Tibial nerve (tissue), 4 donors: ENCODE measurements around the gene AK8. TPM values are rescaled to one million over a fixed set of nuclear protein-coding genes. Genes with fewer than 3 reads are reported as not detected.

Source experiments
- DNase-seq, 2 donors: peaks; one replicate each; pipeline ENCODE4 v3.0.0-alpha.2; 2019; ENCODE audit warnings: low spot score in 2 of 2
- H3K27ac ChIP-seq, 4 donors: fragments of 200-600 bp; sonication (generic) in 3 of 4; one replicate each; pipeline ENCODE4 v1.5.1; 2017 to 2019; ENCODE audit warnings: mild to moderate bottlenecking in 1 of 4
- H3K27me3 ChIP-seq, 2 donors: fragments of 200-600 bp; sonication (generic) in 1 of 2; one replicate each; pipeline versions ENCODE4 v1.5.1 to v1.6.0; 2017 to 2019
- H3K36me3 ChIP-seq, 3 donors: fragments of 200-600 bp; sonication (generic); one replicate each; pipeline ENCODE4 v1.5.1; 2018 to 2019
- H3K4me1 ChIP-seq, 4 donors: fragments of 200-600 bp; sonication (generic) in 3 of 4; one replicate each; pipeline ENCODE4 v1.5.1; 2017 to 2019
- H3K4me3 ChIP-seq, 4 donors: fragments of 200-600 bp; sonication (generic) in 3 of 4; one replicate each; pipeline ENCODE4 v1.5.1; 2017 to 2019; ENCODE audit warnings: mild to moderate bottlenecking in 1 of 4, moderate library complexity in 1 of 4
- H3K9me3 ChIP-seq, 4 donors: fragments of 200-600 bp; sonication (generic) in 3 of 4; one replicate each; pipeline ENCODE4 v1.5.1; 2017 to 2019
- EP300 ChIP-seq, 2 donors: sonication (generic); formaldehyde crosslinking; IDR thresholded peaks; one replicate each; pipeline ENCODE4 v1.6.1; 2017; ENCODE audit warnings: antibody characterized with exemption in 2 of 2, mild to moderate bottlenecking in 1 of 2
- POLR2A ChIP-seq, 2 donors: fragments of 450-650 bp; IDR thresholded peaks; one replicate each; pipeline ENCODE4 v1.6.1; 2017; ENCODE audit warnings: antibody characterized with exemption in 2 of 2, mild to moderate bottlenecking in 2 of 2, moderate library complexity in 2 of 2
- WGBS, 2 donors: methylation state at CpG; one replicate each; pipeline ENCODE4 v1.1.5; 2018; 5-methylcytosine and 5-hydroxymethylcytosine counted together
- total RNA-seq, 4 donors: library from RNA; depleted of rRNA; stranded (reverse); fragments of >200 nt; gene quantifications; one replicate each; pipeline ENCODE4 v1.1.0, GENCODE V29; 2016
- TF ChIP-seq, protein P1 (sequence below), 5 experiments: fragments of 200-600 bp in 3 of 5; fragments of 450-650 bp in 2 of 5; sonication (generic) in 3 of 5; IDR thresholded peaks; one replicate each; pipeline ENCODE4 v1.5.1; 2016 to 2019; ENCODE audit warnings: antibody characterized with exemption in 5 of 5, mild to moderate bottlenecking in 3 of 5, moderate library complexity in 2 of 5

Gene AK8
- total RNA-seq, 4 donors from 2014 or later: 0.30 to 4.3 (median 1.7) TPM

GRCh38 chr9:132861666-132862065 lies 16.4 kb downstream of the AK8 start:
- TF ChIP-seq POLR2A (IDR thresholded peaks at IDR 0.05): no peak
- no peak for TF ChIP-seq EP300 (IDR thresholded peaks at IDR 0.05)
- TF ChIP-seq, protein P1, sequence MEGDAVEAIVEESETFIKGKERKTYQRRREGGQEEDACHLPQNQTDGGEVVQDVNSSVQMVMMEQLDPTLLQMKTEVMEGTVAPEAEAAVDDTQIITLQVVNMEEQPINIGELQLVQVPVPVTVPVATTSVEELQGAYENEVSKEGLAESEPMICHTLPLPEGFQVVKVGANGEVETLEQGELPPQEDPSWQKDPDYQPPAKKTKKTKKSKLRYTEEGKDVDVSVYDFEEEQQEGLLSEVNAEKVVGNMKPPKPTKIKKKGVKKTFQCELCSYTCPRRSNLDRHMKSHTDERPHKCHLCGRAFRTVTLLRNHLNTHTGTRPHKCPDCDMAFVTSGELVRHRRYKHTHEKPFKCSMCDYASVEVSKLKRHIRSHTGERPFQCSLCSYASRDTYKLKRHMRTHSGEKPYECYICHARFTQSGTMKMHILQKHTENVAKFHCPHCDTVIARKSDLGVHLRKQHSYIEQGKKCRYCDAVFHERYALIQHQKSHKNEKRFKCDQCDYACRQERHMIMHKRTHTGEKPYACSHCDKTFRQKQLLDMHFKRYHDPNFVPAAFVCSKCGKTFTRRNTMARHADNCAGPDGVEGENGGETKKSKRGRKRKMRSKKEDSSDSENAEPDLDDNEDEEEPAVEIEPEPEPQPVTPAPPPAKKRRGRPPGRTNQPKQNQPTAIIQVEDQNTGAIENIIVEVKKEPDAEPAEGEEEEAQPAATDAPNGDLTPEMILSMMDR (IDR thresholded peaks at IDR 0.05): no peak
- no peak for DNase-seq
- Histone ChIP-seq H3K27me3 (no peaks in the 10 kb centered on the region), H3K9me3 (no peaks in the 10 kb centered on the region), H3K36me3 (peaks cover 0 to 20% (median 0%) of the 10 kb centered on the region in 3 donors), H3K4me1 (peaks cover 0 to 12% (median 0%) of the 10 kb centered on the region in 4 donors), H3K27ac (no peak overlapping the region), H3K4me3 (no peak overlapping the region)
- WGBS, 2 donors: 84% methylated on average over 3 of the region's 3 CpGs

DNA sequence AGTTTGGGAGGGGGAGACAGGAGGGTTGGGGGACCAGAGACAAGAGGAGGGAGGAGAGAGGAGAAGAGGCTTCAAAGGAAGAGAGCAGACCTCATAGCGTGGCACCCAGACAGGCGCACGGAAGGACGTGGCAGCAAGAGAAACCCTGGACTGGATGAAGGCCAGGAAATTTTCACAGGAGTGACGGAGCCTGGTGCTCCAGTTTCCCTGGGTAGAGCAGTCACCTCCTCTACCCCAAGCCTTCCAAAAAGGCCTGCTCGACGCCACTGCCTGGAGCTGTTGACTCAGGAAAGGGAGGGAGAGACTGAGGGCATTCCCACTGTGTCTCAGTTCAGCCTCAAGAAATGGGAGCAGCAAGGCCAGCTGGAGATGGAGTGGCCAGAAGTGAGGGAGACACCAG lies 19.3 kb downstream of the AK8 start:
- H3K27ac ChIP-seq: no peak overlapping the region

GRCh38 chr9:132857616-132858342 lies 20.3 kb downstream of the AK8 start:
- no peak for DNase-seq
- no peaks in the 10 kb centered on the region for H3K27me3 ChIP-seq
- H3K36me3 ChIP-seq: peaks cover 0 to 9% (median 0%) of the 10 kb centered on the region in 3 donors
- no peaks in the 10 kb centered on the region for H3K9me3 ChIP-seq
- H3K4me1 ChIP-seq: peaks cover 0 to 12% (median 0%) of the 10 kb centered on the region in 4 donors
- H3K27ac ChIP-seq: peak overlapping the region in 1 of 4 donors; percentile 34
- WGBS, 2 donors: 67 to 74% methylated on average over 23 to 24 of the region's 24 CpGs
- no peak overlapping the region for H3K4me3 ChIP-seq
- no peak for TF ChIP-seq EP300 (IDR thresholded peaks at IDR 0.05)
- no peak for TF ChIP-seq POLR2A (IDR thresholded peaks at IDR 0.05)
- TF ChIP-seq, protein P1 (IDR thresholded peaks at IDR 0.05): no peak

More for the DNA sequence above, 19.3 kb downstream of the AK8 start:
- no peak for DNase-seq
- H3K36me3 ChIP-seq: peaks cover 0 to 18% (median 0%) of the 10 kb centered on the region in 3 donors
- no peak overlapping the region for H3K4me3 ChIP-seq
- H3K4me1 ChIP-seq: peaks cover 0 to 12% (median 0%) of the 10 kb centered on the region in 4 donors
- WGBS, 2 donors: 65 to 72% methylated on average over 7 of the region's 7 CpGs
- H3K9me3 ChIP-seq: no peaks in the 10 kb centered on the region
- H3K27me3 ChIP-seq: no peaks in the 10 kb centered on the region
- TF ChIP-seq EP300 (IDR thresholded peaks at IDR 0.05): no peak
- TF ChIP-seq, protein P1 (IDR thresholded peaks at IDR 0.05): no peak
- no peak for TF ChIP-seq POLR2A (IDR thresholded peaks at IDR 0.05)

- H3K4me3 ChIP-seq: no peak overlapping the region
- peak; percentile 23 to 88 for DNase-seq
- H3K4me1 ChIP-seq: peaks cover 0 to 12% (median 0%) of the 10 kb centered on the region in 4 donors
- no peaks in the 10 kb centered on the region for H3K9me3 ChIP-seq
- H3K27ac ChIP-seq: peak overlapping the region in 1 of 4 donors; percentile 34
- WGBS, 2 donors: 56 to 61% methylated on average over 8 of the region's 8 CpGs
- TF ChIP-seq POLR2A (IDR thresholded peaks at IDR 0.05) (no peak), EP300 (IDR thresholded peaks at IDR 0.05) (peak in 1 of 2 donors; percentile 61)
- TF ChIP-seq, protein P1 (IDR thresholded peaks at IDR 0.05): no peak
- no peaks in the 10 kb centered on the region for H3K27me3 ChIP-seq
- H3K36me3 ChIP-seq: peaks cover 0 to 7% (median 0%) of the 10 kb centered on the region in 3 donors
Observed at GRCh38 chr9:132857031-132857430, 21.1 kb downstream of the AK8 start.

DNA sequence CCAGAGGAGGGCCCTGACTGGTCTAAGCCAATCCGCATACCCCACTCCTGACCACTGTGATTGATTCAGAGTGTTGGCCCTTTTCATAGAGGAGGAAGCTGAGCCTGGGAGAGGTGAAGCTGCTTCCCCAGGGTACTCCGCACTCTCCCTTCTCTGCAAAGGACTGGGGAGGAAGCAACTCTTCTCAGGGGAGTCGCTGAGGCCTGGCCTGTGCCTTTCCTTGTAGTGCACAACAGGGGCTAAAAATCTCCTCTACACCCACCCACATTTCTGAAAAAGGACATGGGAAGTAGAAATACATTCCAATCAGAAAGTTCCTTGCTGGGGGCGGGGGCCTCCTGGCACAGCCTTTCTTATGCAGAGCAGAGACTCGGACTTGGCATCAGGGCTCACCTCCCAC lies 22.2 kb downstream of the AK8 start:
- H3K27ac ChIP-seq: no peak overlapping the region
- no peak overlapping the region for H3K4me3 ChIP-seq
- WGBS, 2 donors: 71 to 76% methylated on average over 5 of the region's 5 CpGs
- no peak for TF ChIP-seq EP300 (IDR thresholded peaks at IDR 0.05)
- no peak for TF ChIP-seq POLR2A (IDR thresholded peaks at IDR 0.05)
- TF ChIP-seq, protein P1 (IDR thresholded peaks at IDR 0.05): no peak
- H3K9me3 ChIP-seq: no peaks in the 10 kb centered on the region
- DNase-seq: no peak
- H3K4me1 ChIP-seq: peaks cover 0 to 12% (median 0%) of the 10 kb centered on the region in 4 donors
- no peaks in the 10 kb centered on the region for H3K27me3 ChIP-seq
- H3K36me3 ChIP-seq: peaks cover 0 to 8% (median 0%) of the 10 kb centered on the region in 3 donors
